ENCODE results near the gene SCML1. TPM values are rescaled to one million over a fixed set of nuclear protein-coding genes. Genes with fewer than 3 reads are reported as not detected.

SCML1 gene
- total and polyA plus RNA-seq, 9 of the 15 experiments (the other 6 are each of a cell fraction or from before 2014, with no cell fraction given): 0.01 to 0.04 (median 0.04) TPM; not detected in 6

GRCh38 chrX:17689971-17690409 is 47.3 kb upstream of the SCML1 start (continued):
- TF ChIP-seq ZNF280B (CRISPR knock-in tag; IDR thresholded peaks at IDR 0.05) (no peak), IFI16 (CRISPR knock-in tag; IDR thresholded peaks at IDR 0.05) (no peak), CEBPG (CRISPR knock-in tag; IDR thresholded peaks at IDR 0.05) (no peak), CEBPG (tag; conservative IDR thresholded peaks at IDR 0.05 in 1 of 2, IDR thresholded peaks at IDR 0.05 in 1 of 2) (no peak), THRA (IDR thresholded peaks at IDR 0.05) (no peak), CBFA2T2 (conservative IDR thresholded peaks at IDR 0.05) (no peak), HMBOX1 (IDR thresholded peaks at IDR 0.05) (no peak), NR2C2 (CRISPR knock-in tag; IDR thresholded peaks at IDR 0.05) (no peak), NR2C2 (tag; IDR thresholded peaks at IDR 0.05) (no peak), SMARCB1 (IDR thresholded peaks at IDR 0.05; ENCODE audit: insufficient read length, low read depth) (no peak), REST (IDR thresholded peaks at IDR 0.05; ENCODE audit: borderline replicate concordance) (peak; percentile 31; the same call in 1 of the 2 replicates), REST (CRISPR knock-in tag; IDR thresholded peaks at IDR 0.05; ENCODE audit: low read depth) (no peak), RB1 (IDR thresholded peaks at IDR 0.05; ENCODE audit: low read depth) (no peak), ATF3 (IDR thresholded peaks at IDR 0.05) (no peak), ATF3 (CRISPR knock-in tag; conservative IDR thresholded peaks at IDR 0.05) (no peak), ZNF830 (CRISPR knock-in tag; IDR thresholded peaks at IDR 0.05) (no peak), TRIM28 (IDR thresholded peaks at IDR 0.05) (no peak)

All from K562 (cell line).